ENCODE measurements around the gene DLX6.

DNA sequence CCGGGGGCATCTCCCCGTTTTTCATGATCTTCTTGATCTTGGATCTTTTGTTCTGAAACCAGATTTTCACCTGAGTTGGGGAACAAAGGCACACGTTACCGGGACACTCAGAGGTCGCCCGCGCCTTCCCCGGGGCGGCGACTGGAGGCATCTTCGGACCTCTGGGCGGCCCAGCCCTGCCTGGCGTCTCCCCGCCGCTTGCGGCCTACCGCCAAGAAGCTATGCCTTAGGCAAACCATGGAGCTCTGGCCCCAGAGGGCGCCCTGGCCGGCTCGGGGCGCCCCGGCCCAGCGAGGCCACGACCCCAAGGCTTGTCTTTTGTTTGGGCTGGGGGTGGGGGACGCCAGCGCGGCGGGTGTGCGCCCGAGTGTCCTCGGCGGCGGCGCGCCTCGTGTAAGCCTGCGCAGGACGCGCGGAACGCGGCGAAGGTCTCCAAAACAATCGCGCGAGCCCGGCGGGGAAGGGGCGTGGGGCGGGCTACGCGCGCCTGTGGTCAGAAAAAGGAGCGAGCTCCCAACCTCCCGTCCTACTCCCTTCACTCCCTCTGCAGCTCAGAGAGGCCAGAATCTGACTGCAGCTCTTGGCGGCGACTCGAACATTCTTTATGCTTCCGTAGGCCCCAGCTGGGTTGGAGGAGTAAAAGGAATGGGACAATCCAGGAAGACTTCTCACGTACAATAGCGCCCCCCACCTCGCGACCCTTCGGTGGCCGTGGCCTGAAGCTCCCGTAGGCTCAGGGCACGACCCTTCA is 15.8 kb downstream of the DLX6 start:
- peak in 1 of 2 experiments; percentile 37; a peak in 2 of 4 replicates for TF ChIP-seq CTCF (conservative IDR thresholded peaks at IDR 0.05; ENCODE audit: low read depth in 2 of 2)
- no peak for TF ChIP-seq EZH2 (IDR thresholded peaks at IDR 0.05; ENCODE audit: low read depth, unreplicated experiment)
- no peak for TF ChIP-seq POLR2AphosphoS5 (IDR thresholded peaks at IDR 0.05; ENCODE audit: low read depth)
- TF ChIP-seq CREB1 (CRISPR knock-in tag; IDR thresholded peaks at IDR 0.05; ENCODE audit: low read depth), result no peak
- TF ChIP-seq EZH2phosphoT487 (IDR thresholded peaks at IDR 0.05; ENCODE audit: unreplicated experiment), result peak; percentile 11
- no peak for TF ChIP-seq STAT1 (IDR thresholded peaks at IDR 0.05; ENCODE audit: unreplicated experiment)
- TF ChIP-seq, protein P1, sequence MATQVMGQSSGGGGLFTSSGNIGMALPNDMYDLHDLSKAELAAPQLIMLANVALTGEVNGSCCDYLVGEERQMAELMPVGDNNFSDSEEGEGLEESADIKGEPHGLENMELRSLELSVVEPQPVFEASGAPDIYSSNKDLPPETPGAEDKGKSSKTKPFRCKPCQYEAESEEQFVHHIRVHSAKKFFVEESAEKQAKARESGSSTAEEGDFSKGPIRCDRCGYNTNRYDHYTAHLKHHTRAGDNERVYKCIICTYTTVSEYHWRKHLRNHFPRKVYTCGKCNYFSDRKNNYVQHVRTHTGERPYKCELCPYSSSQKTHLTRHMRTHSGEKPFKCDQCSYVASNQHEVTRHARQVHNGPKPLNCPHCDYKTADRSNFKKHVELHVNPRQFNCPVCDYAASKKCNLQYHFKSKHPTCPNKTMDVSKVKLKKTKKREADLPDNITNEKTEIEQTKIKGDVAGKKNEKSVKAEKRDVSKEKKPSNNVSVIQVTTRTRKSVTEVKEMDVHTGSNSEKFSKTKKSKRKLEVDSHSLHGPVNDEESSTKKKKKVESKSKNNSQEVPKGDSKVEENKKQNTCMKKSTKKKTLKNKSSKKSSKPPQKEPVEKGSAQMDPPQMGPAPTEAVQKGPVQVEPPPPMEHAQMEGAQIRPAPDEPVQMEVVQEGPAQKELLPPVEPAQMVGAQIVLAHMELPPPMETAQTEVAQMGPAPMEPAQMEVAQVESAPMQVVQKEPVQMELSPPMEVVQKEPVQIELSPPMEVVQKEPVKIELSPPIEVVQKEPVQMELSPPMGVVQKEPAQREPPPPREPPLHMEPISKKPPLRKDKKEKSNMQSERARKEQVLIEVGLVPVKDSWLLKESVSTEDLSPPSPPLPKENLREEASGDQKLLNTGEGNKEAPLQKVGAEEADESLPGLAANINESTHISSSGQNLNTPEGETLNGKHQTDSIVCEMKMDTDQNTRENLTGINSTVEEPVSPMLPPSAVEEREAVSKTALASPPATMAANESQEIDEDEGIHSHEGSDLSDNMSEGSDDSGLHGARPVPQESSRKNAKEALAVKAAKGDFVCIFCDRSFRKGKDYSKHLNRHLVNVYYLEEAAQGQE (IDR thresholded peaks at IDR 0.05; ENCODE audit: unreplicated experiment), result no peak
- TF ChIP-seq NANOG (IDR thresholded peaks at IDR 0.05; ENCODE audit: borderline replicate concordance), result no peak

Data from GM23338 (cell line).